Astrocyte (in vitro differentiated cells and primary cell): ENCODE results near the gene AGBL4.

Source experiments
- CTCF ChIP-seq: IDR thresholded peaks from 2 replicates; pipeline ENCODE4 v1.5.1; 2011; ENCODE audit warnings: low read depth, mild to moderate bottlenecking, inconsistent platforms, low read length, moderate library complexity; ENCODE audit not compliant: insufficient read depth
- EZH2 ChIP-seq: IDR thresholded peaks from 2 replicates; pipeline ENCODE4 v1.6.1; 2012; ENCODE audit warnings: mild to moderate bottlenecking, low read length, inconsistent platforms; ENCODE audit not compliant: insufficient read depth

- TF ChIP-seq CTCF (no peak), EZH2 (no peak)
Measured at GRCh38 chr1:48718116-48718630, 1305.6 kb downstream of the AGBL4 start.
